ENCODE results near the gene RABGAP1L.

RABGAP1L gene

GRCh38 chr1:174777262-174777661 is 617.9 kb downstream of the RABGAP1L start:
- Histone ChIP-seq H3K4me3 (ENCODE audit: low read length) (no peak overlapping the region), H3K4me2 (ENCODE audit: low read length) (no peak overlapping the region), H2AFZ (ENCODE audit: low read depth, low read length) (no peak overlapping the region), H3K4me1 (ENCODE audit: low read length) (no peaks in the 10 kb centered on the region), H4K20me1 (ENCODE audit: insufficient read depth, low read length) (no peaks in the 10 kb centered on the region), H3K79me2 (ENCODE audit: low read length) (no peaks in the 10 kb centered on the region), H3K36me3 (replicated peaks; ENCODE audit: low read depth, low read length) (no peaks in the 10 kb centered on the region), H3K9ac (ENCODE audit: low read length) (no peak overlapping the region), H3K27ac (ENCODE audit: low read length) (no peak overlapping the region), H3K9me3 (ENCODE audit: insufficient read depth, low read length) (no peaks in the 10 kb centered on the region), H3K27me3 (ENCODE audit: low read depth, low read length) (no peaks in the 10 kb centered on the region)
- no peak for TF ChIP-seq EZH2phosphoT487 (IDR thresholded peaks at IDR 0.05; ENCODE audit: low read depth)
- TF ChIP-seq CTCF (IDR thresholded peaks at IDR 0.05; ENCODE audit: low read depth, low read length) = no peak

GRCh38 chr1:174785510-174785909 is 626.2 kb downstream of the RABGAP1L start:
- H3K27me3 ChIP-seq (ENCODE audit: low read depth, low read length) = peaks cover 11% of the 10 kb centered on the region; the same call in 1 of the 2 replicates
- no peak overlapping the region for H3K27ac ChIP-seq (ENCODE audit: low read length)
- H3K4me3 ChIP-seq (ENCODE audit: low read length) = no peak overlapping the region
- peaks cover 35% of the 10 kb centered on the region; the same call in 1 of the 2 replicates for H4K20me1 ChIP-seq (ENCODE audit: insufficient read depth, low read length)
- H3K9me3 ChIP-seq (ENCODE audit: insufficient read depth, low read length) = no peaks in the 10 kb centered on the region
- no peak overlapping the region for H3K9ac ChIP-seq (ENCODE audit: low read length)
- H3K79me2 ChIP-seq (ENCODE audit: low read length) = no peaks in the 10 kb centered on the region
- TF ChIP-seq EZH2phosphoT487 (IDR thresholded peaks at IDR 0.05; ENCODE audit: low read depth) = no peak
- no peak for TF ChIP-seq CTCF (IDR thresholded peaks at IDR 0.05; ENCODE audit: low read depth, low read length)
- H3K4me2 ChIP-seq (ENCODE audit: low read length) = no peak overlapping the region
- H2AFZ ChIP-seq (ENCODE audit: low read depth, low read length) = no peak overlapping the region
- no peaks in the 10 kb centered on the region for H3K36me3 ChIP-seq (replicated peaks; ENCODE audit: low read depth, low read length)
- H3K4me1 ChIP-seq (ENCODE audit: low read length) = peaks cover 37% of the 10 kb centered on the region

GRCh38 chr1:174786358-174786757 is 627.0 kb downstream of the RABGAP1L start:
- H3K9ac ChIP-seq (ENCODE audit: low read length) = no peak overlapping the region
- H3K9me3 ChIP-seq (ENCODE audit: insufficient read depth, low read length) = no peaks in the 10 kb centered on the region
- no peak overlapping the region for H3K4me3 ChIP-seq (ENCODE audit: low read length)
- H2AFZ ChIP-seq (ENCODE audit: low read depth, low read length) = no peak overlapping the region
- H3K79me2 ChIP-seq (ENCODE audit: low read length) = no peaks in the 10 kb centered on the region
- H3K36me3 ChIP-seq (replicated peaks; ENCODE audit: low read depth, low read length) = no peaks in the 10 kb centered on the region
- peak overlapping the region; percentile 17 for H3K4me2 ChIP-seq (ENCODE audit: low read length)
- H3K27me3 ChIP-seq (ENCODE audit: low read depth, low read length) = peaks cover 11% of the 10 kb centered on the region; the same call in 1 of the 2 replicates
- peaks cover 36% of the 10 kb centered on the region; the same call in 1 of the 2 replicates for H4K20me1 ChIP-seq (ENCODE audit: insufficient read depth, low read length)
- no peak for TF ChIP-seq CTCF (IDR thresholded peaks at IDR 0.05; ENCODE audit: low read depth, low read length)
- no peak for TF ChIP-seq EZH2phosphoT487 (IDR thresholded peaks at IDR 0.05; ENCODE audit: low read depth)
- no peak overlapping the region for H3K27ac ChIP-seq (ENCODE audit: low read length)
- H3K4me1 ChIP-seq (ENCODE audit: low read length) = peaks cover 37% of the 10 kb centered on the region

GRCh38 chr1:174786760-174787159 is 627.4 kb downstream of the RABGAP1L start:
- H2AFZ ChIP-seq (ENCODE audit: low read depth, low read length) = no peak overlapping the region
- peak overlapping the region; percentile 39 for H3K4me2 ChIP-seq (ENCODE audit: low read length)
- H3K9ac ChIP-seq (ENCODE audit: low read length) = no peak overlapping the region
- H3K27me3 ChIP-seq (ENCODE audit: low read depth, low read length) = peaks cover 11% of the 10 kb centered on the region; the same call in 1 of the 2 replicates
- no peak overlapping the region for H3K4me3 ChIP-seq (ENCODE audit: low read length)
- H3K4me1 ChIP-seq (ENCODE audit: low read length) = peaks cover 37% of the 10 kb centered on the region
- H3K79me2 ChIP-seq (ENCODE audit: low read length) = no peaks in the 10 kb centered on the region
- H3K9me3 ChIP-seq (ENCODE audit: insufficient read depth, low read length) = no peaks in the 10 kb centered on the region
- H3K36me3 ChIP-seq (replicated peaks; ENCODE audit: low read depth, low read length) = no peaks in the 10 kb centered on the region
- peaks cover 39% of the 10 kb centered on the region; the same call in 1 of the 2 replicates for H4K20me1 ChIP-seq (ENCODE audit: insufficient read depth, low read length)
- TF ChIP-seq EZH2phosphoT487 (IDR thresholded peaks at IDR 0.05; ENCODE audit: low read depth) (no peak), CTCF (IDR thresholded peaks at IDR 0.05; ENCODE audit: low read depth, low read length) (no peak)
- H3K27ac ChIP-seq (ENCODE audit: low read length) = no peak overlapping the region
